K562 (cell line): ENCODE data around the gene PFDN4. TPM values are rescaled to one million over a fixed set of nuclear protein-coding genes. Genes with fewer than 3 reads are reported as not detected.

Experiments used
- ATAC-seq: fragments of 200-7000 bp; cut with Tn5 transposase; 3 replicates; pipeline ENCODE4 v1.9.1; 2020; ENCODE audit warnings: moderate library complexity
- BruUV-seq: library from RNA; stranded (reverse); fragments of 400-500 nt; replicated peaks from 2 replicates; lab custom pipeline; 2021; lab: Mats Ljungman, UMichigan
- CTCF ChIA-PET: fragments of 300-600 bp; formaldehyde crosslinking; extraction: SDS; loops from one replicate; lab custom pipeline; 2021; ENCODE audit warnings: low intra/inter-chr PET ratio; lab: Yijun Ruan, JAX
- POLR2A ChIA-PET: fragments of 300-600, 350-650 bp; sonication (Branson Sonifier 250); formaldehyde crosslinking; extraction: SDS; loops from one replicate; lab custom pipeline; 2021; ENCODE audit warnings: antibody characterized with exemption, inconsistent platforms; lab: Yijun Ruan, JAX
- DNase-seq, 4 experiments: peaks; one replicate each; pipeline versions ENCODE4 v3.0.0 to v3.0.0-alpha.2; 2011 to 2018; ENCODE audit warnings: low spot score in 3 of 4, mixed read lengths in 3 of 4; ENCODE audit errors: extremely low read depth in 1 of 4
- FAIRE-seq: peaks from 2 replicates; lab custom pipeline; 2011; peaks lifted over from hg19 to GRCh38; lab: Jason Lieb, UNC
- H2AFZ ChIP-seq: 2 replicates; pipeline ENCODE4 v1.6.0; 2011; ENCODE audit warnings: low read depth, low read length, control low read depth, inconsistent platforms
- H3K27ac ChIP-seq: fragments of 200-600 bp; 3 replicates; pipeline ENCODE4 v1.8.0; 2011; ENCODE audit warnings: low read depth, mild to moderate bottlenecking, control low read depth, inconsistent platforms, low read length, moderate library complexity, mixed read lengths; ENCODE audit errors: extremely low read depth
- H3K27me3 ChIP-seq, 2 experiments: fragments of 300-600 bp in 1 of 2; 2 replicates in 1 of 2; 3 replicates in 1 of 2; pipeline versions ENCODE4 v1.6.0 to v1.8.0; 2011; ENCODE audit warnings: inconsistent platforms in 2 of 2, low read length in 2 of 2, mild to moderate bottlenecking in 1 of 2, mixed read lengths in 1 of 2, moderate library complexity in 1 of 2; ENCODE audit not compliant: control insufficient read depth in 2 of 2, insufficient read depth in 2 of 2
- H3K36me3 ChIP-seq: fragments of 300-600 bp; 3 replicates; pipeline ENCODE4 v1.8.0; 2011; ENCODE audit warnings: mild to moderate bottlenecking, low read length, inconsistent platforms; ENCODE audit not compliant: control insufficient read depth, insufficient read depth
- H3K4me1 ChIP-seq, 2 experiments: fragments of 200-600 bp in 1 of 2; replicated peaks in 1 of 2; 2 replicates in 1 of 2; 3 replicates in 1 of 2; pipeline versions ENCODE4 v1.5.1 to v1.8.0; 2011; ENCODE audit warnings: inconsistent platforms in 2 of 2, low read length in 2 of 2, mild to moderate bottlenecking in 1 of 2, mixed read lengths in 1 of 2, moderate library complexity in 1 of 2; ENCODE audit not compliant: control insufficient read depth in 2 of 2, insufficient read depth in 2 of 2
- H3K4me2 ChIP-seq: 2 replicates; pipeline ENCODE4 v1.6.1; 2011; ENCODE audit warnings: low read length, control low read depth, inconsistent platforms, mixed read lengths; ENCODE audit not compliant: insufficient read depth
- H3K4me3 ChIP-seq: fragments of 200-600 bp; sonication (generic), shearing (Covaris generic); 2 replicates; pipeline ENCODE4 v1.5.1; 2016; ENCODE audit warnings: control low read depth, inconsistent platforms
- H3K79me2 ChIP-seq: fragments of 200-600 bp; 3 replicates; pipeline ENCODE4 v1.8.0; 2011; ENCODE audit warnings: low read length, inconsistent platforms; ENCODE audit not compliant: control insufficient read depth, insufficient read depth
- H3K9ac ChIP-seq, 2 experiments: 2 replicates each; pipeline versions ENCODE4 v1.6.0 to v1.6.1; 2011; ENCODE audit warnings: low read depth in 2 of 2, low read length in 2 of 2, control low read depth in 1 of 2, inconsistent platforms in 1 of 2, mild to moderate bottlenecking in 1 of 2, mixed read lengths in 1 of 2; ENCODE audit not compliant: insufficient read depth in 1 of 2
- H3K9me1 ChIP-seq: one replicate; pipeline ENCODE4 v1.6.0; 2011; ENCODE audit warnings: inconsistent platforms, mild to moderate bottlenecking, low read length, moderate library complexity; ENCODE audit not compliant: control insufficient read depth, insufficient read depth
- H3K9me3 ChIP-seq: replicated peaks from 2 replicates; pipeline ENCODE4 v1.5.1; 2011; ENCODE audit warnings: low read depth, low read length, inconsistent platforms; ENCODE audit not compliant: control insufficient read depth, insufficient read depth
- H4K20me1 ChIP-seq: replicated peaks from 2 replicates; pipeline ENCODE4 v1.6.1; 2011; ENCODE audit warnings: low read length, inconsistent platforms, mixed read lengths; ENCODE audit not compliant: control insufficient read depth, insufficient read depth
- STAG1 ChIP-seq: sonication (generic); formaldehyde crosslinking; IDR thresholded peaks from 2 replicates; pipeline ENCODE4 v1.5.0; 2020; ENCODE audit warnings: missing genetic modification reagents, borderline replicate concordance
- ZBTB11 ChIP-seq, 3 experiments: fragments of 200-800 bp in 1 of 3; fragments of 250-450 bp in 1 of 3; fragments of 450-650 bp in 1 of 3; sonication (Bioruptor Pico) in 1 of 3; sonication (Bioruptor generic) in 1 of 3; formaldehyde crosslinking in 1 of 3; IDR thresholded peaks; 2 replicates each; pipeline versions ENCODE4 v1.6.1 to v1.8.0; 2016 to 2022; ENCODE audit warnings: mild to moderate bottlenecking in 2 of 3, missing genetic modification characterization in 2 of 3, missing compliant biosample characterization in 1 of 3, moderate library complexity in 1 of 3
- WGBS: fragments of 100-300 bp; shearing (Covaris generic); methylation state at CpG from one replicate; pipeline ENCODE4 v1.1.6; 2016; ENCODE audit warnings: low coverage, mixed read lengths; ENCODE audit not compliant: insufficient coverage; ENCODE audit errors: missing lambda C conversion rate; 5-methylcytosine and 5-hydroxymethylcytosine counted together
- in situ Hi-C: fragments of 300-500 bp; cut with MboI; formaldehyde crosslinking; loops from 4 replicates; pipeline ENCODE4 v1.15.0; 2018; ENCODE audit warnings: inconsistent platforms, mixed read lengths
- intact Hi-C: fragments of 100-400 bp; cut with micrococcal nuclease; formaldehyde crosslinking; loops from 2 replicates; pipeline ENCODE4 v1.14.2; 2022
- polyA plus RNA-seq, 8 experiments: library from polyadenylated mRNA; depleted of rRNA in 4 of 8; stranded (reverse) in 5 of 8; unstranded in 3 of 8; fragments of >200 nt; fragmentation: Nextera tagmentation in 2 of 8; fragmentation: Illumina TruSeq in 1 of 8; extraction: Ambion mirVana in 2 of 8; extraction: Trizol in 1 of 8; gene quantifications; 2 replicates each; pipeline versions ENCODE4 v1.2.1 to v1.2.3, GENCODE V29; 2011 to 2014; ENCODE audit warnings: inconsistent platforms in 1 of 8, missing spikeins in 1 of 8
- total RNA-seq, 7 experiments: library from RNA; depleted of rRNA in 6 of 7; stranded (reverse); fragments of >200 nt in 6 of 7; fragmentation: Illumina TruSeq in 2 of 7; extraction: Trizol in 2 of 7; gene quantifications; 2 replicates each; pipeline versions ENCODE4 v1.2.1 to v1.2.3, GENCODE V29; 2011 to 2021; ENCODE audit warnings: low replicate concordance in 1 of 7
- TF ChIP-seq, protein P1 (sequence below): fragments of 150-350 bp; conservative IDR thresholded peaks from 2 replicates; pipeline ENCODE4 v1.6.1; 2014; ENCODE audit warnings: low read length

The PFDN4 gene
- total and polyA plus RNA-seq, 9 of the 15 experiments (the other 6 are each of a cell fraction or from before 2014, with no cell fraction given), result 60.1 to 214 (median 122) TPM

DNA sequence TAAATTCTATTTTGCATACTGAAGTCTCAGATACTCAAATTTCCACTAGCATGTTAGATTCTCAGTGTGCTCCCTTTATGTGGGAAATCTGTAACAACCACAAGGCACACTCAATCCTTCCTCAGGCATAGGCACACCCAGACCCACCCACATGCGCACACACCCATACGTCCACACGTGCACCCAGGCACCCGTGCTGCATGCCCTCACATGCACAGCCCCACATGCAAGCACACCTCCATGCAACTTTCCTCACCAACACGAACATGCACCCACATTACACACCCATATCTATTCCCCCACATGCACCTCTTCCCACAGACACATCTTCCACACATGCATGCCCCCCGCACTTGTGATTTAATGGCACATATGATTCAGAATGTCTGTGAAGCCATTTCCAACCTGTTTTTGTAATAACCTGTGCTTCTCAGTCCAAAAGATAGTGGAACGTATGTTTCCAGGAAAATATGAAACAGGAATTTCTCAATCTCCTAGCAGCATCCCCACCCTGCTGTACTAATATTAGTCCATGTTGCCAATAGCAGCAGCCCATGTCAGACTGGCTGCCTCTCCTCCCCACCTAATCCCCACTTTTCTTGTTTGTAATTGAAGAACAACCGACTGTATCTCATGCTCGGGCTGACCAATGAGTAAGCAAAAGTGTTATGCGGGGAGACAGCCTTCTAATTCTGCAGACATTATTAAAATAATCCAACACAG is 22.8 kb upstream of the PFDN4 start:
- intact Hi-C loops (no loop called here), in situ Hi-C loops (no loop called here)
- H2AFZ ChIP-seq, result no peak overlapping the region
- H4K20me1 ChIP-seq, result no peaks in the 10 kb centered on the region
- CTCF ChIA-PET, result no interaction called here
- BruUV-seq, result no TSS peak
- H3K27ac ChIP-seq, result no peak overlapping the region
- no peaks in the 10 kb centered on the region for H3K9me1 ChIP-seq
- POLR2A ChIA-PET, result no interaction called here
- no peaks in the 10 kb centered on the region for H3K4me1 ChIP-seq
- TF ChIP-seq ZBTB11 (CRISPR knock-in tag; IDR thresholded peaks at IDR 0.05) (peak in 1 of 3 experiments; percentile 60; a peak in 2 of 6 replicates), STAG1 (CRISPR knock-in tag) (no peak)
- TF ChIP-seq, protein P1, sequence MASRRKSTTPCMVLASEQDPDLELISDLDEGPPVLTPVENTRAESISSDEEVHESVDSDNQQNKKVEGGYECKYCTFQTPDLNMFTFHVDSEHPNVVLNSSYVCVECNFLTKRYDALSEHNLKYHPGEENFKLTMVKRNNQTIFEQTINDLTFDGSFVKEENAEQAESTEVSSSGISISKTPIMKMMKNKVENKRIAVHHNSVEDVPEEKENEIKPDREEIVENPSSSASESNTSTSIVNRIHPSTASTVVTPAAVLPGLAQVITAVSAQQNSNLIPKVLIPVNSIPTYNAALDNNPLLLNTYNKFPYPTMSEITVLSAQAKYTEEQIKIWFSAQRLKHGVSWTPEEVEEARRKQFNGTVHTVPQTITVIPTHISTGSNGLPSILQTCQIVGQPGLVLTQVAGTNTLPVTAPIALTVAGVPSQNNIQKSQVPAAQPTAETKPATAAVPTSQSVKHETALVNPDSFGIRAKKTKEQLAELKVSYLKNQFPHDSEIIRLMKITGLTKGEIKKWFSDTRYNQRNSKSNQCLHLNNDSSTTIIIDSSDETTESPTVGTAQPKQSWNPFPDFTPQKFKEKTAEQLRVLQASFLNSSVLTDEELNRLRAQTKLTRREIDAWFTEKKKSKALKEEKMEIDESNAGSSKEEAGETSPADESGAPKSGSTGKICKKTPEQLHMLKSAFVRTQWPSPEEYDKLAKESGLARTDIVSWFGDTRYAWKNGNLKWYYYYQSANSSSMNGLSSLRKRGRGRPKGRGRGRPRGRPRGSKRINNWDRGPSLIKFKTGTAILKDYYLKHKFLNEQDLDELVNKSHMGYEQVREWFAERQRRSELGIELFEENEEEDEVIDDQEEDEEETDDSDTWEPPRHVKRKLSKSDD, result no peak
- peaks cover 14 to 15% of the 10 kb centered on the region in 2 experiments for H3K27me3 ChIP-seq
- ATAC-seq, result no peak
- no peak overlapping the region for H3K4me3 ChIP-seq
- no peaks in the 10 kb centered on the region for H3K9me3 ChIP-seq
- no peak overlapping the region for H3K9ac ChIP-seq
- no peaks in the 10 kb centered on the region for H3K79me2 ChIP-seq
- no peak for FAIRE-seq
- 7% methylated on average over 10 of the region's 10 CpGs for WGBS
- H3K36me3 ChIP-seq, result no peaks in the 10 kb centered on the region
- no peak for DNase-seq
- no peak overlapping the region for H3K4me2 ChIP-seq
